ENCODE measurements around the gene CEACAM19. TPM values are rescaled to one million over a fixed set of nuclear protein-coding genes. Genes with fewer than 3 reads are reported as not detected.

The CEACAM19 gene
- total and polyA plus RNA-seq, 2 of the 8 experiments (the other 6 are each of a cell fraction or from before 2014, with no cell fraction given) = 3.1 to 3.4 TPM

GRCh38 chr19:44731622-44732021 lies 60.3 kb downstream of the CEACAM19 start:
- H3K4me2 ChIP-seq (ENCODE audit: insufficient read depth in 1 of 2, low read depth in 2 of 2, low read length in 2 of 2) = no peak overlapping the region
- H3K4me1 ChIP-seq (replicated peaks in 1 of 4; ENCODE audit: control insufficient read depth in 3 of 4, insufficient read depth in 4 of 4, low read length in 3 of 4) = no peaks in the 10 kb centered on the region
- no peak overlapping the region for H3K56ac ChIP-seq (replicated peaks; ENCODE audit: insufficient read length, low read depth, low read length)
- H3K23me2 ChIP-seq (ENCODE audit: low read depth, low read length) = no peaks in the 10 kb centered on the region
- H3K27ac ChIP-seq (ENCODE audit: low read depth, low read length) = no peak overlapping the region
- H3K4me3 ChIP-seq (ENCODE audit: extremely low read depth in 1 of 4, insufficient read depth in 2 of 4, low read depth in 3 of 4, low read length in 4 of 4) = no peak overlapping the region
- no peak overlapping the region for H2BK15ac ChIP-seq (ENCODE audit: low read length)
- H2AK5ac ChIP-seq (ENCODE audit: low read depth, low read length) = no peak overlapping the region
- H2BK12ac ChIP-seq (ENCODE audit: low read depth, low read length) = no peak overlapping the region
- no peak overlapping the region for H4K91ac ChIP-seq (replicated peaks; ENCODE audit: insufficient read length, low read length)
- no peaks in the 10 kb centered on the region for H3K79me2 ChIP-seq (ENCODE audit: control insufficient read depth in 1 of 2, insufficient read depth in 2 of 2, low read length in 2 of 2)
- no peak for FAIRE-seq
- ChIA-PET POLR2A (ENCODE audit: partially characterized antibody) (interaction anchor here (1.2 to 1.3 kb wide), 2 partner anchors 10 to 72 kb away, joined by 3 to 4 read pairs; no protein-coding TSS in a partner anchor), CTCF (ENCODE audit: partially characterized antibody) (interaction anchor here (0.6 to 20.6 kb wide), 10 partner anchors 8 to 115 kb away, joined by 4 to 468 read pairs (median 7); partner anchors contain the start of gene BCAM)
- H4K8ac ChIP-seq (ENCODE audit: extremely low read depth, insufficient read depth, low read length) = no peak overlapping the region
- H3K23ac ChIP-seq (ENCODE audit: insufficient read length) = no peak overlapping the region
- no peak overlapping the region for H2BK120ac ChIP-seq (replicated peaks; ENCODE audit: low read depth, low read length)
- H3K9me3 ChIP-seq (ENCODE audit: insufficient read depth in 2 of 2, low read depth in 1 of 2, low read length in 1 of 2) = no peaks in the 10 kb centered on the region
- no peak overlapping the region for H3K14ac ChIP-seq (ENCODE audit: insufficient read length)
- no peak overlapping the region for H2BK5ac ChIP-seq (ENCODE audit: low read depth, low read length)
- no peak overlapping the region for H2BK20ac ChIP-seq (ENCODE audit: low read length)
- H4K20me1 ChIP-seq (replicated peaks in 1 of 2; ENCODE audit: control insufficient read depth in 1 of 2, insufficient read depth in 2 of 2, low read length in 2 of 2) = no peaks in the 10 kb centered on the region
- no peak overlapping the region for H2AFZ ChIP-seq (ENCODE audit: low read length)
- H3K18ac ChIP-seq (ENCODE audit: extremely low read depth, low read length) = no peak overlapping the region
- no peaks in the 10 kb centered on the region for H3K27me3 ChIP-seq (replicated peaks in 1 of 4; ENCODE audit: control insufficient read depth in 3 of 4, extremely low read depth in 1 of 4, insufficient read depth in 3 of 4, low read length in 3 of 4)
- WGBS, 2 experiments (ENCODE audit: extremely low coverage in 1 of 2, insufficient coverage in 1 of 2, insufficient read length in 1 of 2, insufficient replicate concordance in 2 of 2, low coverage in 1 of 2, low lambda C conversion rate in 2 of 2, missing lambda C conversion rate in 1 of 2) = 84% methylated on average over 5 of the region's 5 CpGs; no CpG with 5 or more reads in 1 of the 2 experiments
- H3K36me3 ChIP-seq (ENCODE audit: control insufficient read depth in 2 of 4, insufficient read depth in 4 of 4, low read length in 3 of 4) = no peaks in the 10 kb centered on the region
- H3K79me1 ChIP-seq (ENCODE audit: low read depth, low read length) = no peaks in the 10 kb centered on the region
- no peak overlapping the region for H3K9ac ChIP-seq (replicated peaks in 1 of 4; ENCODE audit: extremely low read depth in 1 of 4, low read depth in 3 of 4, low read length in 3 of 4)
- no peak overlapping the region for H3K4ac ChIP-seq (replicated peaks; ENCODE audit: insufficient read length, low read depth, low read length)
- TF ChIP-seq SAP30 (IDR thresholded peaks at IDR 0.05; ENCODE audit: insufficient read depth, insufficient replicate concordance, low read length) = no peak
- H4K5ac ChIP-seq (ENCODE audit: insufficient read length, low read depth, low read length) = no peak overlapping the region
- DNase-seq (ENCODE audit: low read depth in 1 of 2, low spot score in 2 of 2) = no peak
